HCT116 (cell line): Measurements from ENCODE around the gene DMPK. TPM values are rescaled to one million over a fixed set of nuclear protein-coding genes. Genes with fewer than 3 reads are reported as not detected.

Experiments used
- ATAC-seq: fragments of 200-7000 bp; cut with Tn5 transposase; 2 replicates; pipeline ENCODE4 v1.9.1; 2020; ENCODE audit warnings: mild to moderate bottlenecking, moderate library complexity
- BruUV-seq: library from RNA; stranded (reverse); fragments of 400-500 nt; replicated peaks from 2 replicates; lab custom pipeline; 2021; lab: Mats Ljungman, UMichigan
- CTCF ChIA-PET: fragments of 300-600 bp; sonication (Branson Sonifier 250); formaldehyde crosslinking; loops from one replicate; lab custom pipeline; 2021; ENCODE audit warnings: antibody characterized with exemption; lab: Charles Lee
- POLR2A ChIA-PET: fragments of 300-600, 350-600 bp; sonication (Branson Sonifier 250); formaldehyde crosslinking; loops from one replicate; lab custom pipeline; 2021; ENCODE audit warnings: antibody characterized with exemption; lab: Charles Lee
- RAD21 ChIA-PET, 2 experiments: fragments of 300-600 bp; sonication (Branson Sonifier 250); formaldehyde crosslinking; loops; one replicate each; lab custom pipeline; 2023; ENCODE audit warnings: low total read pairs in 2 of 2; ENCODE audit not compliant: uncharacterized antibody in 2 of 2, unreplicated experiment in 2 of 2, low non-redundant PET in 1 of 2; lab: Charles Lee
- DNase-seq: peaks from one replicate; pipeline ENCODE4 v3.0.0-alpha.2; 2010; ENCODE audit warnings: low read depth, low spot score
- H2AFZ ChIP-seq: fragments of 200-600 bp; shearing (Covaris generic), sonication (generic); 2 replicates; pipeline ENCODE4 v1.6.1; 2017; ENCODE audit warnings: low read depth, mixed run types, mixed read lengths, antibody characterized with exemption, low read length; ENCODE audit not compliant: poor library complexity, severe bottlenecking
- H3K27ac ChIP-seq: 2 replicates; pipeline ENCODE4 v1.5.1; 2012; ENCODE audit warnings: low read depth, low read length
- H3K27me3 ChIP-seq: fragments of 200-600 bp; sonication (generic); 2 replicates; pipeline ENCODE4 v1.6.1; 2016; ENCODE audit warnings: mixed run types, low read length, mixed read lengths; ENCODE audit not compliant: insufficient read depth
- H3K36me3 ChIP-seq, 2 experiments: fragments of 200-500 bp in 1 of 2; fragments of 200-600 bp in 1 of 2; sonication (Bioruptor generic) in 1 of 2; sonication (generic) in 1 of 2; 2 replicates each; pipeline versions ENCODE4 v1.5.1 to v1.6.1; 2014 to 2016; ENCODE audit warnings: low read length in 2 of 2, inconsistent platforms in 1 of 2, mixed read lengths in 1 of 2, mixed run types in 1 of 2; ENCODE audit not compliant: insufficient read depth in 2 of 2, control insufficient read depth in 1 of 2
- H3K4me1 ChIP-seq, 2 experiments: fragments of 200-600 bp in 1 of 2; sonication (generic) in 1 of 2; 2 replicates each; pipeline versions ENCODE4 v1.5.1 to v1.6.1; 2012 to 2017; ENCODE audit warnings: low read length in 2 of 2, inconsistent platforms in 1 of 2, mild to moderate bottlenecking in 1 of 2, mixed read lengths in 1 of 2, mixed run types in 1 of 2, moderate library complexity in 1 of 2; ENCODE audit not compliant: insufficient read depth in 2 of 2, control insufficient read depth in 1 of 2
- H3K4me2 ChIP-seq: fragments of 200-600 bp; sonication (generic); 2 replicates; pipeline ENCODE4 v1.6.1; 2017; ENCODE audit warnings: mixed run types, low read length, mixed read lengths
- H3K4me3 ChIP-seq, 2 experiments: fragments of 200-600 bp in 1 of 2; sonication (generic) in 1 of 2; replicated peaks in 1 of 2; 2 replicates each; pipeline ENCODE4 v1.5.1; 2011 to 2016; ENCODE audit warnings: low read length in 2 of 2, control low read depth in 1 of 2, low read depth in 1 of 2, mild to moderate bottlenecking in 1 of 2, mixed read lengths in 1 of 2, mixed run types in 1 of 2
- H3K79me2 ChIP-seq: fragments of 200-600 bp; sonication (generic); 2 replicates; pipeline ENCODE4 v1.6.1; 2017; ENCODE audit warnings: mild to moderate bottlenecking, mixed run types, low read length, moderate library complexity, mixed read lengths; ENCODE audit not compliant: insufficient read depth
- H3K9ac ChIP-seq: fragments of 200-600 bp; sonication (generic); 2 replicates; pipeline ENCODE4 v1.6.1; 2016; ENCODE audit warnings: low read length, mixed read lengths
- H3K9me2 ChIP-seq: fragments of 200-600 bp; sonication (generic), shearing (Covaris generic); 2 replicates; pipeline ENCODE4 v1.6.1; 2017; ENCODE audit warnings: mixed run types, mild to moderate bottlenecking, moderate library complexity; ENCODE audit not compliant: insufficient read depth
- H3K9me3 ChIP-seq, 2 experiments: fragments of 200-500 bp in 1 of 2; fragments of 200-600 bp in 1 of 2; sonication (Bioruptor generic) in 1 of 2; sonication (generic) in 1 of 2; 2 replicates each; pipeline ENCODE4 v1.6.1; 2014 to 2017; ENCODE audit warnings: low read length in 2 of 2, mixed read lengths in 2 of 2, inconsistent platforms in 1 of 2, low read depth in 1 of 2, mild to moderate bottlenecking in 1 of 2, mixed run types in 1 of 2, moderate library complexity in 1 of 2; ENCODE audit not compliant: control insufficient read depth in 1 of 2, insufficient read depth in 1 of 2
- H4K20me1 ChIP-seq: fragments of 200-600 bp; sonication (generic), shearing (Covaris generic); 2 replicates; pipeline ENCODE4 v1.6.1; 2017; ENCODE audit warnings: mixed run types, mild to moderate bottlenecking, moderate library complexity; ENCODE audit not compliant: insufficient read depth
- CBX3 ChIP-seq: IDR thresholded peaks from 2 replicates; pipeline ENCODE4 v1.6.1; 2012; ENCODE audit warnings: low read depth
- ELF1 ChIP-seq: IDR thresholded peaks from 2 replicates; pipeline ENCODE4 v1.6.1; 2012; ENCODE audit warnings: low read depth, borderline replicate concordance
- FOSL1 ChIP-seq: IDR thresholded peaks from 2 replicates; pipeline ENCODE4 v1.6.1; 2012; ENCODE audit warnings: low read depth
- POLR2AphosphoS5 ChIP-seq: IDR thresholded peaks from 2 replicates; pipeline ENCODE4 v1.6.1; 2011; ENCODE audit warnings: mild to moderate bottlenecking, low read depth, low read length, moderate library complexity
- SP1 ChIP-seq: IDR thresholded peaks from 2 replicates; pipeline ENCODE4 v1.6.1; 2012; ENCODE audit warnings: low read depth
- TCF7L2 ChIP-seq: IDR thresholded peaks from 2 replicates; pipeline ENCODE4 v1.7.0; 2011; ENCODE audit warnings: borderline replicate concordance, inconsistent platforms; ENCODE audit not compliant: insufficient read depth, insufficient read length; ENCODE audit errors: extremely low read depth
- YY1 ChIP-seq: IDR thresholded peaks from 2 replicates; pipeline ENCODE4 v1.6.1; 2011; ENCODE audit warnings: low read length, low read depth, moderate library complexity, mild to moderate bottlenecking; ENCODE audit not compliant: insufficient replicate concordance; ENCODE audit errors: extremely low read depth
- intact Hi-C: fragments of 100-400 bp; cut with micrococcal nuclease; formaldehyde crosslinking; loops from 2 replicates; pipeline ENCODE4 v1.10.0; 2022
- total RNA-seq: library from RNA; stranded (reverse); gene quantifications from one replicate; pipeline ENCODE4 v1.2.1, GENCODE V29; 2021; ENCODE audit not compliant: unreplicated experiment
- TF ChIP-seq, protein P1 (sequence below): IDR thresholded peaks from 2 replicates; pipeline ENCODE4 v1.6.1; 2012; ENCODE audit warnings: low read depth
- TF ChIP-seq, protein P2 (sequence below): IDR thresholded peaks from 2 replicates; pipeline ENCODE4 v1.6.1; 2011; ENCODE audit warnings: mild to moderate bottlenecking, low read length, moderate library complexity; ENCODE audit not compliant: insufficient replicate concordance; ENCODE audit errors: extremely low read depth

The DMPK gene
- total RNA-seq, 1 experiment from 2014 or later = 52.5 TPM

DNA sequence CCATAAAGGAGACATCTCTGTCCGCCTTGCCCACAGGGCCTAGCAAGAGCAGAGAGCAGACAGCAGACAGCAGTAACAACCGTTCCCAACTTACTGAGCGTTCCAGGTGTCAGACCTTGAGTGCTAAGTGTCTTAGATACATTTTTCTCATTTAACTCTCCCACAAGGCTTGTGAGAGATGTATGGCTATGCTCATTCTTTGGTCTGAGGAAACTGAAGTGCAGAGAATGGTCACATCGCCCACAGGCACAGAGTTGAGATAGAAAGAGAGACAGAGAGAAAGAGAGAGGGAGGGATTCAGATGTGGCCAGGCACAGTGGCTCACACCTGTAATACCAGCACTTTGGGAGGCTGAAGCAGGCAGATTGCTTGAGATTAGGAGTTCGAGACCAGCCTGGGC, 34.8 kb downstream of the DMPK start:
- no peak for DNase-seq
- intact Hi-C loops = no loop called here
- Histone ChIP-seq H3K4me2 (no peak overlapping the region), H2AFZ (no peak overlapping the region), H3K27me3 (no peaks in the 10 kb centered on the region), H3K4me1 (no peaks in the 10 kb centered on the region), H4K20me1 (no peaks in the 10 kb centered on the region), H3K27ac (no peak overlapping the region), H3K4me3 (no peak overlapping the region), H3K79me2 (no peaks in the 10 kb centered on the region), H3K9me3 (no peaks in the 10 kb centered on the region), H3K36me3 (no peaks in the 10 kb centered on the region), H3K9ac (no peak overlapping the region), H3K9me2 (no peaks in the 10 kb centered on the region)
- ATAC-seq = no peak
- ChIA-PET CTCF (no interaction called here), POLR2A (no interaction called here), RAD21 (no interaction called here)
- no TSS peak for BruUV-seq
- TF ChIP-seq TCF7L2 (no peak), POLR2AphosphoS5 (no peak), SP1 (no peak), ELF1 (no peak), FOSL1 (no peak), CBX3 (no peak), YY1 (no peak)
- TF ChIP-seq, protein P1, sequence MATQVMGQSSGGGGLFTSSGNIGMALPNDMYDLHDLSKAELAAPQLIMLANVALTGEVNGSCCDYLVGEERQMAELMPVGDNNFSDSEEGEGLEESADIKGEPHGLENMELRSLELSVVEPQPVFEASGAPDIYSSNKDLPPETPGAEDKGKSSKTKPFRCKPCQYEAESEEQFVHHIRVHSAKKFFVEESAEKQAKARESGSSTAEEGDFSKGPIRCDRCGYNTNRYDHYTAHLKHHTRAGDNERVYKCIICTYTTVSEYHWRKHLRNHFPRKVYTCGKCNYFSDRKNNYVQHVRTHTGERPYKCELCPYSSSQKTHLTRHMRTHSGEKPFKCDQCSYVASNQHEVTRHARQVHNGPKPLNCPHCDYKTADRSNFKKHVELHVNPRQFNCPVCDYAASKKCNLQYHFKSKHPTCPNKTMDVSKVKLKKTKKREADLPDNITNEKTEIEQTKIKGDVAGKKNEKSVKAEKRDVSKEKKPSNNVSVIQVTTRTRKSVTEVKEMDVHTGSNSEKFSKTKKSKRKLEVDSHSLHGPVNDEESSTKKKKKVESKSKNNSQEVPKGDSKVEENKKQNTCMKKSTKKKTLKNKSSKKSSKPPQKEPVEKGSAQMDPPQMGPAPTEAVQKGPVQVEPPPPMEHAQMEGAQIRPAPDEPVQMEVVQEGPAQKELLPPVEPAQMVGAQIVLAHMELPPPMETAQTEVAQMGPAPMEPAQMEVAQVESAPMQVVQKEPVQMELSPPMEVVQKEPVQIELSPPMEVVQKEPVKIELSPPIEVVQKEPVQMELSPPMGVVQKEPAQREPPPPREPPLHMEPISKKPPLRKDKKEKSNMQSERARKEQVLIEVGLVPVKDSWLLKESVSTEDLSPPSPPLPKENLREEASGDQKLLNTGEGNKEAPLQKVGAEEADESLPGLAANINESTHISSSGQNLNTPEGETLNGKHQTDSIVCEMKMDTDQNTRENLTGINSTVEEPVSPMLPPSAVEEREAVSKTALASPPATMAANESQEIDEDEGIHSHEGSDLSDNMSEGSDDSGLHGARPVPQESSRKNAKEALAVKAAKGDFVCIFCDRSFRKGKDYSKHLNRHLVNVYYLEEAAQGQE = no peak
- TF ChIP-seq, protein P2, sequence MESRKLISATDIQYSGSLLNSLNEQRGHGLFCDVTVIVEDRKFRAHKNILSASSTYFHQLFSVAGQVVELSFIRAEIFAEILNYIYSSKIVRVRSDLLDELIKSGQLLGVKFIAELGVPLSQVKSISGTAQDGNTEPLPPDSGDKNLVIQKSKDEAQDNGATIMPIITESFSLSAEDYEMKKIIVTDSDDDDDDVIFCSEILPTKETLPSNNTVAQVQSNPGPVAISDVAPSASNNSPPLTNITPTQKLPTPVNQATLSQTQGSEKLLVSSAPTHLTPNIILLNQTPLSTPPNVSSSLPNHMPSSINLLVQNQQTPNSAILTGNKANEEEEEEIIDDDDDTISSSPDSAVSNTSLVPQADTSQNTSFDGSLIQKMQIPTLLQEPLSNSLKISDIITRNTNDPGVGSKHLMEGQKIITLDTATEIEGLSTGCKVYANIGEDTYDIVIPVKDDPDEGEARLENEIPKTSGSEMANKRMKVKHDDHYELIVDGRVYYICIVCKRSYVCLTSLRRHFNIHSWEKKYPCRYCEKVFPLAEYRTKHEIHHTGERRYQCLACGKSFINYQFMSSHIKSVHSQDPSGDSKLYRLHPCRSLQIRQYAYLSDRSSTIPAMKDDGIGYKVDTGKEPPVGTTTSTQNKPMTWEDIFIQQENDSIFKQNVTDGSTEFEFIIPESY = no peak
